Renal pelvis (tissue), 4 donors: ENCODE data around the gene GPBAR1. TPM values are rescaled to one million over a fixed set of nuclear protein-coding genes. Genes with fewer than 3 reads are reported as not detected.
"Not testable (repeated sequence)": the region's sequence is repeated elsewhere in the genome, so short reads cannot be mapped to it uniquely, and the experiment has no call there.

Experiments used
- DNase-seq: peaks from one replicate; pipeline ENCODE4 v3.0.0-alpha.2; 2013
- polyA plus RNA-seq, 3 donors: library from polyadenylated mRNA; unstranded; fragments of 120-200 nt; gene quantifications; one replicate each; pipeline ENCODE4 v1.2.1, GENCODE V29; 2013; ENCODE audit not compliant: insufficient read length in 3 of 3

Gene GPBAR1
- polyA plus RNA-seq, 3 donors: 1.8 to 2.7 (median 2.2) TPM

- DNase-seq: no peak
These were observed 44.6 kb downstream of the GPBAR1 start for GRCh38 chr2:218305383-218305782.

GRCh38 chr2:218306184-218306920, 45.5 kb downstream of the GPBAR1 start:
- no peak for DNase-seq

- no peak for DNase-seq
These were observed 46.7 kb downstream of the GPBAR1 start for GRCh38 chr2:218307415-218308090.

GRCh38 chr2:218310853-218311540, 50.2 kb downstream of the GPBAR1 start:
- DNase-seq: no peak

- not testable (repeated sequence) for DNase-seq
These were observed 50.9 kb downstream of the GPBAR1 start for GRCh38 chr2:218311541-218312266.

- no peak for DNase-seq
These were observed 51.5 kb downstream of the GPBAR1 start for GRCh38 chr2:218312267-218312756.

GRCh38 chr2:218313356-218313755, 52.5 kb downstream of the GPBAR1 start:
- no peak for DNase-seq

Other genes with a start within 250 kb of the GPBAR1 start
- gene RUFY4, start 191.8 kb upstream of the GPBAR1 start, polyA plus RNA-seq: under 1 TPM; 0.08 to 0.43 (median 0.36) TPM
- under 1 TPM; 0.14 to 0.74 (median 0.36) TPM for gene CXCR2, start 135.0 kb upstream of the GPBAR1 start, polyA plus RNA-seq
- gene CXCR1, start 94.1 kb upstream of the GPBAR1 start, polyA plus RNA-seq: under 1 TPM in 1 of 3 donors, not detected in 2; 0.07 TPM
- 100 to 1,000 TPM; 235 to 239 (median 237) TPM for gene ARPC2, start 43.8 kb upstream of the GPBAR1 start, polyA plus RNA-seq
- gene AAMP, start 9.1 kb downstream of the GPBAR1 start, polyA plus RNA-seq: 100 to 1,000 TPM; 137 to 150 (median 144) TPM
- gene PNKD, start 9.5 kb downstream of the GPBAR1 start, polyA plus RNA-seq: 100 to 1,000 TPM; 115 to 131 (median 115) TPM
- 10 to 100 TPM; 86.5 to 96.9 (median 90.6) TPM for gene TMBIM1, start 31.5 kb downstream of the GPBAR1 start, polyA plus RNA-seq
- 1 to 10 TPM; 5.6 to 7.6 (median 6.2) TPM for gene CATIP, start 95.8 kb downstream of the GPBAR1 start, polyA plus RNA-seq
- gene SLC11A1, start 121.3 kb downstream of the GPBAR1 start, polyA plus RNA-seq: 1 to 10 TPM in 1 of 3 donors, under 1 TPM in 2; 0.87 to 1.6 (median 0.99) TPM
- 100 to 1,000 TPM; 155 to 174 (median 165) TPM for gene CTDSP1, start 138.9 kb downstream of the GPBAR1 start, polyA plus RNA-seq
- gene VIL1, start 158.1 kb downstream of the GPBAR1 start, polyA plus RNA-seq: 10 to 100 TPM; 22.8 to 40.0 (median 32.8) TPM